Effector CD4-positive, alpha-beta T cell (primary cell): Measurements from ENCODE around the gene RADIL.

Experiments
- DNase-seq: peaks from one replicate; pipeline ENCODE4 v3.0.0-alpha.2; 2020

Gene RADIL

GRCh38 chr7:4825081-4825480 is 58.4 kb downstream of the RADIL start:
- DNase-seq: no peak

- no peak for DNase-seq
Observed at GRCh38 chr7:4824120-4824775, 59.3 kb downstream of the RADIL start.

GRCh38 chr7:4823441-4824119 is 59.9 kb downstream of the RADIL start:
- DNase-seq: no peak

- DNase-seq: no peak
Observed at GRCh38 chr7:4822677-4823076, 60.8 kb downstream of the RADIL start.

- no peak for DNase-seq
Observed at GRCh38 chr7:4820967-4821471, 62.5 kb downstream of the RADIL start.

GRCh38 chr7:4820405-4820966 is 63.0 kb downstream of the RADIL start:
- DNase-seq: no peak

- no peak for DNase-seq
Observed at GRCh38 chr7:4819560-4820404, 63.7 kb downstream of the RADIL start.

- no peak for DNase-seq
Observed at GRCh38 chr7:4818000-4818794, 65.3 kb downstream of the RADIL start.

GRCh38 chr7:4817178-4817901 is 66.2 kb downstream of the RADIL start:
- DNase-seq: no peak

GRCh38 chr7:4816419-4817080 is 67.0 kb downstream of the RADIL start:
- DNase-seq: no peak

- no peak for DNase-seq
Observed at GRCh38 chr7:4815609-4816418, 67.7 kb downstream of the RADIL start.

GRCh38 chr7:4815121-4815520 is 68.4 kb downstream of the RADIL start:
- no peak for DNase-seq

- no peak for DNase-seq
Observed at GRCh38 chr7:4814433-4814832, 69.1 kb downstream of the RADIL start.

- no peak for DNase-seq
Observed at GRCh38 chr7:4809666-4810065, 73.8 kb downstream of the RADIL start.

GRCh38 chr7:4809091-4809591 is 74.4 kb downstream of the RADIL start:
- DNase-seq: no peak

- no peak for DNase-seq
Observed at GRCh38 chr7:4808565-4808964, 75.0 kb downstream of the RADIL start.

GRCh38 chr7:4808026-4808425 is 75.5 kb downstream of the RADIL start:
- DNase-seq: no peak

- DNase-seq: no peak
Observed at GRCh38 chr7:4807598-4808016, 75.9 kb downstream of the RADIL start.

GRCh38 chr7:4806983-4807597 is 76.4 kb downstream of the RADIL start:
- no peak for DNase-seq

GRCh38 chr7:4805984-4806300 is 77.6 kb downstream of the RADIL start:
- no peak for DNase-seq
